Measurements from ENCODE around the gene CHRM2.

- TF ChIP-seq CTCF (IDR thresholded peaks at IDR 0.05), result peak in 1 of 4 experiments; percentile 33
- no peak for TF ChIP-seq EP300 (IDR thresholded peaks at IDR 0.05)
- TF ChIP-seq POLR2AphosphoS5 (IDR thresholded peaks at IDR 0.05), result no peak
Observed at GRCh38 chr7:136874393-136875032, 6.1 kb downstream of the CHRM2 start.

All from sigmoid colon (tissue), 4 donors.